KMS-11 (cell line): ENCODE measurements around the gene SLC39A7.

Source experiments
- H2AFZ ChIP-seq: fragments of 200-600 bp; sonication (generic); 2 replicates; pipeline ENCODE4 v1.6.1; 2016; ENCODE audit warnings: antibody characterized with exemption, mixed run types, low read depth
- H3K27ac ChIP-seq: fragments of 200-600 bp; sonication (generic); 2 replicates; pipeline ENCODE4 v1.6.1; 2016; ENCODE audit warnings: mild to moderate bottlenecking, mixed run types
- H3K27me3 ChIP-seq: fragments of 200-600 bp; sonication (generic); 2 replicates; pipeline ENCODE4 v1.6.1; 2017; ENCODE audit warnings: mild to moderate bottlenecking, low read depth, mixed run types, moderate library complexity; ENCODE audit not compliant: insufficient read depth
- H3K36me3 ChIP-seq: fragments of 200-600 bp; sonication (generic); 2 replicates; pipeline ENCODE4 v1.6.1; 2017; ENCODE audit warnings: mild to moderate bottlenecking, mixed run types; ENCODE audit not compliant: insufficient read depth
- H3K4me1 ChIP-seq: fragments of 200-600 bp; sonication (generic); 2 replicates; pipeline ENCODE4 v1.6.1; 2016; ENCODE audit warnings: mild to moderate bottlenecking, low read depth, mixed run types; ENCODE audit not compliant: poor library complexity, severe bottlenecking
- H3K4me2 ChIP-seq: fragments of 200-600 bp; sonication (generic); 2 replicates; pipeline ENCODE4 v1.7.0; 2016; ENCODE audit warnings: mild to moderate bottlenecking, mixed run types
- H3K4me3 ChIP-seq: fragments of 200-600 bp; sonication (generic); IDR thresholded peaks from 2 replicates; pipeline ENCODE4 v1.6.1; 2017; ENCODE audit warnings: low read depth, low read length, mixed read lengths; ENCODE audit not compliant: insufficient read depth
- H3K79me2 ChIP-seq: fragments of 200-600 bp; sonication (generic); 2 replicates; pipeline ENCODE4 v1.6.1; 2016; ENCODE audit warnings: low read depth, mixed run types; ENCODE audit not compliant: insufficient read depth
- H3K9ac ChIP-seq: fragments of 200-600 bp; sonication (generic); 2 replicates; pipeline ENCODE4 v1.6.1; 2016; ENCODE audit warnings: mild to moderate bottlenecking, mixed run types
- H4K20me1 ChIP-seq: fragments of 200-600 bp; sonication (generic); 2 replicates; pipeline ENCODE4 v1.6.1; 2016; ENCODE audit warnings: mild to moderate bottlenecking, mixed run types; ENCODE audit not compliant: insufficient read depth
- TF ChIP-seq, protein P1 (sequence below): fragments of 200-600 bp; sonication (generic); conservative IDR thresholded peaks from 2 replicates; pipeline ENCODE4 v1.6.1; 2017; ENCODE audit warnings: low read depth, mild to moderate bottlenecking, antibody characterized with exemption, low read length, moderate library complexity, mixed read lengths

SLC39A7 gene

GRCh38 chr6:33187809-33188208 lies 12.9 kb upstream of the SLC39A7 start:
- Histone ChIP-seq H3K4me3 (no peak overlapping the region), H3K4me1 (peaks cover 6% of the 10 kb centered on the region), H3K27me3 (no peaks in the 10 kb centered on the region), H3K4me2 (no peak overlapping the region), H3K79me2 (no peaks in the 10 kb centered on the region), H2AFZ (no peak overlapping the region), H3K36me3 (no peaks in the 10 kb centered on the region), H4K20me1 (no peaks in the 10 kb centered on the region), H3K27ac (no peak overlapping the region), H3K9ac (no peak overlapping the region)
- TF ChIP-seq, protein P1, sequence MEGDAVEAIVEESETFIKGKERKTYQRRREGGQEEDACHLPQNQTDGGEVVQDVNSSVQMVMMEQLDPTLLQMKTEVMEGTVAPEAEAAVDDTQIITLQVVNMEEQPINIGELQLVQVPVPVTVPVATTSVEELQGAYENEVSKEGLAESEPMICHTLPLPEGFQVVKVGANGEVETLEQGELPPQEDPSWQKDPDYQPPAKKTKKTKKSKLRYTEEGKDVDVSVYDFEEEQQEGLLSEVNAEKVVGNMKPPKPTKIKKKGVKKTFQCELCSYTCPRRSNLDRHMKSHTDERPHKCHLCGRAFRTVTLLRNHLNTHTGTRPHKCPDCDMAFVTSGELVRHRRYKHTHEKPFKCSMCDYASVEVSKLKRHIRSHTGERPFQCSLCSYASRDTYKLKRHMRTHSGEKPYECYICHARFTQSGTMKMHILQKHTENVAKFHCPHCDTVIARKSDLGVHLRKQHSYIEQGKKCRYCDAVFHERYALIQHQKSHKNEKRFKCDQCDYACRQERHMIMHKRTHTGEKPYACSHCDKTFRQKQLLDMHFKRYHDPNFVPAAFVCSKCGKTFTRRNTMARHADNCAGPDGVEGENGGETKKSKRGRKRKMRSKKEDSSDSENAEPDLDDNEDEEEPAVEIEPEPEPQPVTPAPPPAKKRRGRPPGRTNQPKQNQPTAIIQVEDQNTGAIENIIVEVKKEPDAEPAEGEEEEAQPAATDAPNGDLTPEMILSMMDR = no peak

GRCh38 chr6:33189164-33189563 lies 11.5 kb upstream of the SLC39A7 start:
- Histone ChIP-seq H3K9ac (no peak overlapping the region), H3K79me2 (no peaks in the 10 kb centered on the region), H3K36me3 (no peaks in the 10 kb centered on the region), H4K20me1 (no peaks in the 10 kb centered on the region), H3K4me3 (no peak overlapping the region), H3K4me1 (no peaks in the 10 kb centered on the region), H3K4me2 (no peak overlapping the region), H3K27me3 (no peaks in the 10 kb centered on the region), H3K27ac (no peak overlapping the region), H2AFZ (no peak overlapping the region)
- TF ChIP-seq, protein P1 = no peak

GRCh38 chr6:33189625-33190448 lies 10.8 kb upstream of the SLC39A7 start:
- TF ChIP-seq, protein P1 = no peak
- H2AFZ ChIP-seq = no peak overlapping the region
- H3K27ac ChIP-seq = no peak overlapping the region
- no peaks in the 10 kb centered on the region for H3K79me2 ChIP-seq
- H4K20me1 ChIP-seq = no peaks in the 10 kb centered on the region
- H3K4me1 ChIP-seq = no peaks in the 10 kb centered on the region
- no peaks in the 10 kb centered on the region for H3K27me3 ChIP-seq
- no peaks in the 10 kb centered on the region for H3K36me3 ChIP-seq
- H3K9ac ChIP-seq = no peak overlapping the region
- no peak overlapping the region for H3K4me3 ChIP-seq
- H3K4me2 ChIP-seq = no peak overlapping the region

- H3K27me3 ChIP-seq = no peaks in the 10 kb centered on the region
- no peak overlapping the region for H3K9ac ChIP-seq
- no peak overlapping the region for H2AFZ ChIP-seq
- H3K36me3 ChIP-seq = no peaks in the 10 kb centered on the region
- H3K4me1 ChIP-seq = no peaks in the 10 kb centered on the region
- TF ChIP-seq, protein P1 = no peak
- no peak overlapping the region for H3K4me2 ChIP-seq
- no peak overlapping the region for H3K27ac ChIP-seq
- no peaks in the 10 kb centered on the region for H4K20me1 ChIP-seq
- H3K4me3 ChIP-seq = no peak overlapping the region
- H3K79me2 ChIP-seq = no peaks in the 10 kb centered on the region
These were observed 10.1 kb upstream of the SLC39A7 start for GRCh38 chr6:33190504-33191107.
